GM23248 (cell line): ENCODE measurements around the gene CCDC71L. TPM values are rescaled to one million over a fixed set of nuclear protein-coding genes. Genes with fewer than 3 reads are reported as not detected.

Experiments used
- DNase-seq: peaks from one replicate; pipeline ENCODE4 v3.0.0-alpha.2; 2015
- H2AFZ ChIP-seq: fragments of 200-600 bp; sonication (generic); 2 replicates; pipeline ENCODE4 v1.6.1; 2016; ENCODE audit warnings: antibody characterized with exemption
- H3F3A ChIP-seq: fragments of 200-600 bp; sonication (generic); 2 replicates; pipeline ENCODE4 v1.6.1; 2016; ENCODE audit warnings: mild to moderate bottlenecking, antibody characterized with exemption, mixed run types; ENCODE audit not compliant: insufficient read depth
- H3K27ac ChIP-seq: fragments of 200-600 bp; sonication (generic); 2 replicates; pipeline ENCODE4 v1.5.1; 2016; ENCODE audit warnings: mild to moderate bottlenecking
- H3K27me3 ChIP-seq: fragments of 200-600 bp; sonication (generic); replicated peaks from 2 replicates; pipeline ENCODE4 v1.6.1; 2016; ENCODE audit warnings: mild to moderate bottlenecking; ENCODE audit not compliant: insufficient read depth
- H3K36me3 ChIP-seq: fragments of 200-600 bp; sonication (generic); 2 replicates; pipeline ENCODE4 v1.6.1; 2016; ENCODE audit warnings: low read depth, mild to moderate bottlenecking
- H3K4me1 ChIP-seq: fragments of 200-600 bp; sonication (generic); 2 replicates; pipeline ENCODE4 v1.6.1; 2016; ENCODE audit warnings: mild to moderate bottlenecking; ENCODE audit not compliant: insufficient read depth
- H3K4me2 ChIP-seq: fragments of 200-600 bp; sonication (generic); one replicate; pipeline ENCODE4 v1.6.1; 2016; ENCODE audit warnings: mild to moderate bottlenecking; ENCODE audit not compliant: unreplicated experiment
- H3K4me3 ChIP-seq: fragments of 200-600 bp; sonication (generic); 2 replicates; pipeline ENCODE4 v1.5.1; 2016; ENCODE audit warnings: mild to moderate bottlenecking
- H3K79me2 ChIP-seq: fragments of 200-600 bp; sonication (generic); 2 replicates; pipeline ENCODE4 v1.6.1; 2016; ENCODE audit warnings: mild to moderate bottlenecking; ENCODE audit not compliant: insufficient read depth
- H3K9ac ChIP-seq: fragments of 200-600 bp; sonication (generic); 2 replicates; pipeline ENCODE4 v1.6.1; 2016; ENCODE audit warnings: mild to moderate bottlenecking
- H3K9me2 ChIP-seq: fragments of 200-600 bp; sonication (generic); 2 replicates; pipeline ENCODE4 v1.6.1; 2016; ENCODE audit warnings: mixed run types, mild to moderate bottlenecking, moderate library complexity; ENCODE audit not compliant: insufficient read depth
- H3K9me3 ChIP-seq: fragments of 200-600 bp; sonication (generic); one replicate; pipeline ENCODE4 v1.6.1; 2017; ENCODE audit warnings: low read depth
- H4K20me1 ChIP-seq: fragments of 200-600 bp; sonication (generic); 2 replicates; pipeline ENCODE4 v1.6.0; 2016; ENCODE audit not compliant: insufficient read depth
- EZH2 ChIP-seq: fragments of 200-600 bp; sonication (generic); IDR thresholded peaks from 2 replicates; pipeline ENCODE4 v1.6.1; 2018; ENCODE audit warnings: antibody characterized with exemption, mild to moderate bottlenecking; ENCODE audit not compliant: insufficient read depth, poor library complexity, severe bottlenecking
- EZH2phosphoT487 ChIP-seq: fragments of 200-600 bp; sonication (generic); IDR thresholded peaks from 2 replicates; pipeline ENCODE4 v1.6.1; 2018; ENCODE audit warnings: antibody characterized with exemption, moderate library complexity, mild to moderate bottlenecking, low read depth; ENCODE audit not compliant: insufficient read depth
- WGBS, 2 experiments: methylation state at CpG; one replicate each; pipeline ENCODE4 v1.1.6; 2015 to 2017; ENCODE audit warnings: low lambda C conversion rate in 2 of 2, low coverage in 1 of 2; ENCODE audit errors: missing lambda C conversion rate in 2 of 2; 5-methylcytosine and 5-hydroxymethylcytosine counted together
- in situ Hi-C: fragments of 300-500 bp; cut with MboI; formaldehyde crosslinking; loops from 2 replicates; pipeline ENCODE4 v1.15.0; 2020
- polyA plus RNA-seq: library from polyadenylated mRNA; unstranded; fragments of >200 nt; fragmentation: Nextera tagmentation; extraction: Ambion mirVana; gene quantifications from 2 replicates; pipeline ENCODE4 v1.2.1, GENCODE V29; 2016
- total RNA-seq: library from RNA; depleted of rRNA; stranded (reverse); fragments of >200 nt; shearing (Covaris generic); gene quantifications from 2 replicates; pipeline ENCODE4 v1.2.3, GENCODE V29; 2014

The CCDC71L gene
- total and polyA plus RNA-seq, 2 experiments from 2014 or later = 23.1 to 124 TPM

DNA sequence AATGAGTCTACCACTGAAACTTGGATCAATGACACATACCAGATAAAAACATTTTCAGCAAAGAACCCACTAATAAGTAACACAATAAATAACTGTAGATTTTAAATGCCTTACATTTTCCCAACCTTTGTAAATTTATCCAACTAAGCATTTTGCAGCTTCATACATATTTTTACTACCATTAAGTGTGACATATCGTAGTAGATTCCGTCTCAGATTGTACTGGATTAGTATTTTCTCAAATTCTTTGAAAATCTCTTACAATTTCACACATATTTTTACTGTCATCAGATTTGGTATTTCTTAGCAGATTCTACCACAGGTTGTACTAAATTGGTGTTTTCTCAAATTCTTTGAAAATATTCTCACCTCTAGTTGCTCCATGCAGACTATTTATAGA lies 26.0 kb downstream of the CCDC71L start:
- TF ChIP-seq EZH2 = no peak
- no peak for TF ChIP-seq EZH2phosphoT487
- Histone ChIP-seq H3K9me2 (no peaks in the 10 kb centered on the region), H3K27ac (no peak overlapping the region), H3K27me3 (no peaks in the 10 kb centered on the region), H2AFZ (no peak overlapping the region), H3F3A (peaks cover 3% of the 10 kb centered on the region), H4K20me1 (no peaks in the 10 kb centered on the region), H3K4me2 (no peak overlapping the region), H3K36me3 (no peaks in the 10 kb centered on the region), H3K9me3 (no peaks in the 10 kb centered on the region), H3K4me3 (no peak overlapping the region), H3K9ac (no peak overlapping the region), H3K4me1 (peaks cover 4% of the 10 kb centered on the region), H3K79me2 (no peaks in the 10 kb centered on the region)
- 91 to 93% methylated on average over 2 of the region's 2 CpGs for WGBS, 2 experiments
- no peak for DNase-seq
- in situ Hi-C loops = no loop called here

DNA sequence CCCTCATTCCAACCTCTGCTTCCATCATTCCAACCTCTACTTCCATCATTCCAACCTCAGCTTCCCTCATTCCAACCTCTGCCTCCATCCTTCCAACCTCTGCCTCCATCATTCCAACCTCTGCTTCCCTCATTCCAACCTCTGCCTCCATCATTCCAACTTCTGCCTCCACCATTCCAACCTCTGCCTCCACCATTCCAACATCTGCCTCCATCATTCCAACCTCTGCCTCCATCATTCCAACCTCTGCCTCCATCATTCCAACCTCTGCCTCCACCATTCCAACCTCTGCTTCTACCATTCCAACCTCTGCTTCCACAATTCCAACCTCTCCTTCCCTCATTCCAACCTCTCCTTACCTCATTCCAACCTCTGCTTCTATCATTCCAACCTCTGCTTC lies 30.3 kb downstream of the CCDC71L start:
- DNase-seq = no peak
- Histone ChIP-seq H3K9me2 (no peaks in the 10 kb centered on the region), H3K4me3 (no peak overlapping the region), H2AFZ (no peak overlapping the region), H3K27ac (no peak overlapping the region), H3K4me2 (no peak overlapping the region), H3K36me3 (no peaks in the 10 kb centered on the region), H3K9me3 (no peaks in the 10 kb centered on the region), H3F3A (peaks cover 14% of the 10 kb centered on the region), H3K27me3 (no peaks in the 10 kb centered on the region), H3K79me2 (no peaks in the 10 kb centered on the region), H4K20me1 (no peaks in the 10 kb centered on the region), H3K4me1 (peaks cover 20% of the 10 kb centered on the region), H3K9ac (no peak overlapping the region)
- TF ChIP-seq EZH2phosphoT487 = no peak
- no peak for TF ChIP-seq EZH2
- in situ Hi-C loops = no loop called here

DNA sequence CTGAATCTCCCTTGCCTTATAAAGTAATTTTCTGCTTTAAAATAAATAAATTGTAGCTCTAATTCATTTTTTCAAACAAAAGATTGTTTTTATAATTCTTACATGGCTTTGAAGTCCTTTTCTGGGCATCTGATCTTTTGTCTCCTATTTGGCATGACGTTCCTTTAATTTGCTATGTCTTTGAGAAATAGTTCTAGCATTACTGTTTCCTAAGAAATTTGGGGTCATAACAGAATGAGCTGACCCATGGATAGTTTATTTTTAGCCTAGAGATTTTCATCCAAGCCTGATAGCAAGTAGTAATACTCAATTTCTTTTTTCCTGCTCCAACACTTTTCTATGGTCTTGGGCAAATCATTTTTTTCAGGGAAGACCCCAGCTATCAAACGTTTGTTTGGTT lies 31.4 kb downstream of the CCDC71L start:
- peak overlapping the region; percentile 44 for H2AFZ ChIP-seq
- peak overlapping the region; percentile 59 for H3K4me2 ChIP-seq
- H3K36me3 ChIP-seq = no peaks in the 10 kb centered on the region
- H3K9me3 ChIP-seq = no peaks in the 10 kb centered on the region
- H3F3A ChIP-seq = peaks cover 22% of the 10 kb centered on the region
- H4K20me1 ChIP-seq = no peaks in the 10 kb centered on the region
- 2 to 4% methylated on average over 2 of the region's 2 CpGs for WGBS, 2 experiments
- in situ Hi-C loops = no loop called here
- H3K9ac ChIP-seq = no peak overlapping the region
- no peaks in the 10 kb centered on the region for H3K27me3 ChIP-seq
- peak overlapping the region; percentile 10; the same call in 1 of the 2 replicates for H3K4me3 ChIP-seq
- DNase-seq = peak; percentile 62
- H3K27ac ChIP-seq = 0 out of 2 replicates have a peak overlapping the region, but pooled peaks have one; percentile 0
- H3K9me2 ChIP-seq = no peaks in the 10 kb centered on the region
- H3K79me2 ChIP-seq = no peaks in the 10 kb centered on the region
- peaks cover 31% of the 10 kb centered on the region for H3K4me1 ChIP-seq
- TF ChIP-seq EZH2phosphoT487 = no peak
- no peak for TF ChIP-seq EZH2

DNA sequence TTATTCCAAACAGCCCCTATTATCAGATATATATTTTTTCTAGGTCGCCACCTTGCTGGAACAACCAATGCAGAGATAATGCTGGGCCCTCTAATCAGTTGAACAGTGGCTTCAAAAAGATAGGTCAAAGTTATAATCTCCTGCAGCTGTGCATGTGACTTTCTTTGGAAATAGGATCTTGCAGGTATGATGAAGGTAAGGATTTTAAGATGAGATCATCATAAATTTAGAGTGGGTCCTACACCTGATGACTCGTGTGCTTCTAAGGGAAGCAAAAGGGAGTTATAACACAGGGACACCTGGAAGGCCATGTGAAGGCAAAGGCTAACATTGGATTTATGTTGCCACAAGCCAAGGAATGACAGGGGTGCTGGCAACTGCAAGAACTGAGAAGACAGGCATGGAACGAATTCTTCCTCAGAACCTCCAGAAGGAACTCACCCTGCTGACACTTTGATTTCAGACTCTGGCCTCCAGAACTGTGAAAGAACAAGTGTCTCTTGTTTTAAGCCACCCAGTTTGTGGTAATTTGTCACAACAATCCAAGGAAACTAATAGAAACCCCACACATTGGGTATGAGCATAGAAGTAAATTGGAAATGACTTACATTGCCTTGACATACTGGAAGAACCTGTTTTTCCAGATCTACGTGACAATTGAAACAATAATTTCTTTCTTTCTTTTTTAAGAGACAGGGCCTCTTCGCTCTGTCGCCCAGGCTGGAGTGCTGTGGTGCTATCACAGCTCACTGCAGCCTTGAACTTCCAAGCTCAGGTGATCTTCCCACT lies 34.4 kb downstream of the CCDC71L start:
- WGBS, 2 experiments = 93% methylated on average over 6 of the region's 6 CpGs
- no peaks in the 10 kb centered on the region for H3K9me2 ChIP-seq
- H4K20me1 ChIP-seq = no peaks in the 10 kb centered on the region
- no peak for DNase-seq
- no peaks in the 10 kb centered on the region for H3K36me3 ChIP-seq
- in situ Hi-C loops = no loop called here
- H3K9ac ChIP-seq = no peak overlapping the region
- H3F3A ChIP-seq = peaks cover 37% of the 10 kb centered on the region
- no peak overlapping the region for H3K27ac ChIP-seq
- no peak overlapping the region for H2AFZ ChIP-seq
- no peak for TF ChIP-seq EZH2
- no peak for TF ChIP-seq EZH2phosphoT487
- H3K4me3 ChIP-seq = no peak overlapping the region
- no peak overlapping the region for H3K4me2 ChIP-seq
- no peaks in the 10 kb centered on the region for H3K27me3 ChIP-seq
- H3K4me1 ChIP-seq = peaks cover 47% of the 10 kb centered on the region
- no peaks in the 10 kb centered on the region for H3K79me2 ChIP-seq
- H3K9me3 ChIP-seq = no peaks in the 10 kb centered on the region
